IMR-90 (cell line): ENCODE results near the gene PLXNB3. TPM values are rescaled to one million over a fixed set of nuclear protein-coding genes. Genes with fewer than 3 reads are reported as not detected.

Experiments
- ATAC-seq: fragments of 200-7000 bp; cut with Tn5 transposase; 2 replicates; pipeline ENCODE4 v1.9.1; 2020; ENCODE audit warnings: low read depth, mild to moderate bottlenecking, moderate library complexity
- BruUV-seq: library from RNA; stranded (reverse); fragments of 400-500 nt; replicated peaks from 2 replicates; lab custom pipeline; 2021; lab: Mats Ljungman, UMichigan
- CTCF ChIA-PET: fragments of 300-600 bp; formaldehyde crosslinking; extraction: SDS; loops from one replicate; lab custom pipeline; 2021; ENCODE audit warnings: antibody characterized with exemption; lab: Yijun Ruan, JAX
- POLR2A ChIA-PET: fragments of 300-600 bp; sonication (Branson Sonifier 250); formaldehyde crosslinking; loops from one replicate; lab custom pipeline; 2022; ENCODE audit warnings: antibody characterized with exemption; ENCODE audit not compliant: unreplicated experiment; lab: Charles Lee
- DNase-seq: peaks from one replicate; pipeline ENCODE4 v3.0.0; 2013
- H2AFZ ChIP-seq: replicated peaks from 2 replicates; pipeline ENCODE3; 2013; ENCODE audit warnings: low read length, mild to moderate bottlenecking; ENCODE audit not compliant: poor library complexity
- H2AK5ac ChIP-seq: 2 replicates; pipeline ENCODE4 v1.6.1; 2013; ENCODE audit warnings: low read depth, low read length, inconsistent platforms
- H2AK9ac ChIP-seq: replicated peaks from 2 replicates; pipeline ENCODE3; 2013; ENCODE audit warnings: mild to moderate bottlenecking, low read depth, low read length, moderate library complexity; ENCODE audit not compliant: poor library complexity
- H2BK120ac ChIP-seq: 2 replicates; pipeline ENCODE4 v1.6.1; 2013; ENCODE audit warnings: low read depth, low read length, inconsistent platforms
- H2BK15ac ChIP-seq: 3 replicates; pipeline ENCODE4 v1.6.1; 2013; ENCODE audit warnings: low read depth, low read length, inconsistent platforms
- H2BK20ac ChIP-seq: 2 replicates; pipeline ENCODE4 v1.6.1; 2013; ENCODE audit warnings: low read depth, mild to moderate bottlenecking, inconsistent platforms, low read length, moderate library complexity
- H2BK5ac ChIP-seq: 2 replicates; pipeline ENCODE4 v1.6.1; 2013; ENCODE audit warnings: mild to moderate bottlenecking, low read depth, low read length, inconsistent platforms; ENCODE audit not compliant: poor library complexity, severe bottlenecking
- H3K14ac ChIP-seq: replicated peaks from 2 replicates; pipeline ENCODE4 v1.6.1; 2013; ENCODE audit warnings: low read depth, low read length, inconsistent platforms
- H3K18ac ChIP-seq: 2 replicates; pipeline ENCODE4 v1.6.1; 2013; ENCODE audit warnings: low read depth, low read length, control low read depth
- H3K23ac ChIP-seq: 2 replicates; pipeline ENCODE4 v1.6.1; 2013; ENCODE audit warnings: low read depth, low read length, inconsistent platforms
- H3K27ac ChIP-seq: 2 replicates; pipeline ENCODE4 v1.5.1; 2013; ENCODE audit warnings: mild to moderate bottlenecking, control low read depth, low read length; ENCODE audit not compliant: insufficient read depth
- H3K27me3 ChIP-seq: 2 replicates; pipeline ENCODE4 v1.6.1; 2013; ENCODE audit warnings: low read length; ENCODE audit not compliant: control insufficient read depth, insufficient read depth
- H3K36me3 ChIP-seq: 2 replicates; pipeline ENCODE4 v1.6.1; 2013; ENCODE audit warnings: low read length, mixed read lengths; ENCODE audit not compliant: control insufficient read depth, insufficient read depth
- H3K4ac ChIP-seq: 2 replicates; pipeline ENCODE4 v1.6.1; 2013; ENCODE audit warnings: low read depth, low read length, inconsistent platforms
- H3K4me1 ChIP-seq: 2 replicates; pipeline ENCODE4 v1.6.1; 2013; ENCODE audit warnings: low read length, mixed read lengths; ENCODE audit not compliant: control insufficient read depth, insufficient read depth
- H3K4me2 ChIP-seq: 2 replicates; pipeline ENCODE4 v1.6.1; 2013; ENCODE audit warnings: low read depth, mild to moderate bottlenecking, control low read depth, low read length, moderate library complexity
- H3K4me3 ChIP-seq: 2 replicates; pipeline ENCODE4 v1.5.1; 2013; ENCODE audit warnings: low read depth, mild to moderate bottlenecking, control low read depth, low read length, moderate library complexity; ENCODE audit not compliant: insufficient read depth
- H3K56ac ChIP-seq: 2 replicates; pipeline ENCODE4 v1.6.1; 2013; ENCODE audit warnings: low read length, inconsistent platforms; ENCODE audit not compliant: insufficient read depth; ENCODE audit errors: extremely low read depth
- H3K79me1 ChIP-seq, 2 experiments: 2 replicates each; pipeline ENCODE4 v1.6.1; 2013; ENCODE audit warnings: low read length in 2 of 2, inconsistent platforms in 1 of 2, low read depth in 1 of 2
- H3K9ac ChIP-seq: 2 replicates; pipeline ENCODE4 v1.6.1; 2013; ENCODE audit warnings: low read depth, low read length, control low read depth
- H3K9me1 ChIP-seq: 2 replicates; pipeline ENCODE4 v1.6.1; 2013; ENCODE audit warnings: low read length, inconsistent platforms; ENCODE audit not compliant: insufficient read depth
- H3K9me3 ChIP-seq: 2 replicates; pipeline ENCODE4 v1.6.1; 2013; ENCODE audit warnings: low read length; ENCODE audit not compliant: control insufficient read depth, insufficient read depth
- H4K20me1 ChIP-seq: 2 replicates; pipeline ENCODE4 v1.6.1; 2013; ENCODE audit warnings: low read length, inconsistent platforms; ENCODE audit not compliant: insufficient read depth
- H4K5ac ChIP-seq: 2 replicates; pipeline ENCODE4 v1.6.1; 2013; ENCODE audit warnings: mild to moderate bottlenecking, low read depth, low read length, control low read depth
- H4K8ac ChIP-seq, 2 experiments: 2 replicates each; pipeline ENCODE4 v1.6.1; 2013; ENCODE audit warnings: low read depth in 2 of 2, low read length in 2 of 2, control low read depth in 1 of 2, inconsistent platforms in 1 of 2
- H4K91ac ChIP-seq: 2 replicates; pipeline ENCODE4 v1.6.1; 2013; ENCODE audit warnings: low read depth, low read length, inconsistent platforms; ENCODE audit not compliant: insufficient read depth
- BHLHE40 ChIP-seq: fragments of 150-350 bp; IDR thresholded peaks from 2 replicates; pipeline ENCODE4 v1.6.1; 2016; ENCODE audit warnings: mild to moderate bottlenecking, low read depth, low read length
- CEBPB ChIP-seq: IDR thresholded peaks from 2 replicates; pipeline ENCODE4 v1.6.1; 2012; ENCODE audit warnings: low read depth, low read length, improper control_type of control experiment
- CHD1 ChIP-seq: IDR thresholded peaks from 2 replicates; pipeline ENCODE4 v1.6.1; 2012; ENCODE audit warnings: low read depth, low read length, improper control_type of control experiment
- CTCF ChIP-seq: conservative IDR thresholded peaks from 2 replicates; pipeline ENCODE4 v1.5.1; 2012; ENCODE audit warnings: mild to moderate bottlenecking, low read depth, low read length, improper control_type of control experiment
- ELK1 ChIP-seq: fragments of 150-350 bp; IDR thresholded peaks from 2 replicates; pipeline ENCODE4 v1.6.1; 2016; ENCODE audit warnings: low read depth, mild to moderate bottlenecking, low read length, moderate library complexity, borderline replicate concordance
- FOS ChIP-seq: fragments of 150-350 bp; IDR thresholded peaks from 2 replicates; pipeline ENCODE4 v1.6.1; 2016; ENCODE audit warnings: low read depth, low read length
- MAFK ChIP-seq: IDR thresholded peaks from 2 replicates; pipeline ENCODE4 v1.6.1; 2012; ENCODE audit warnings: low read depth, low read length, improper control_type of control experiment
- MAZ ChIP-seq: IDR thresholded peaks from 2 replicates; pipeline ENCODE4 v1.6.1; 2012; ENCODE audit warnings: low read depth, mild to moderate bottlenecking, low read length, improper control_type of control experiment, moderate library complexity, borderline replicate concordance
- MXI1 ChIP-seq: IDR thresholded peaks from 2 replicates; pipeline ENCODE4 v1.6.1; 2012; ENCODE audit warnings: low read depth, mild to moderate bottlenecking, low read length, moderate library complexity, borderline replicate concordance
- NFE2L2 ChIP-seq: fragments of 150-350 bp; IDR thresholded peaks from 2 replicates; pipeline ENCODE4 v1.6.1; 2016; ENCODE audit warnings: low read depth, mild to moderate bottlenecking, low read length
- POLR2A ChIP-seq: IDR thresholded peaks from 2 replicates; pipeline ENCODE4 v1.6.1; 2012; ENCODE audit warnings: mild to moderate bottlenecking, low read depth, low read length
- RAD21 ChIP-seq: IDR thresholded peaks from 2 replicates; pipeline ENCODE4 v1.6.1; 2012; ENCODE audit warnings: low read length, improper control_type of control experiment
- RCOR1 ChIP-seq: IDR thresholded peaks from 2 replicates; pipeline ENCODE4 v1.6.1; 2012; ENCODE audit warnings: mild to moderate bottlenecking, low read length, improper control_type of control experiment; ENCODE audit not compliant: insufficient replicate concordance
- RFX5 ChIP-seq: IDR thresholded peaks from 2 replicates; pipeline ENCODE4 v1.8.0; 2012; ENCODE audit warnings: low read depth, mild to moderate bottlenecking, low read length, moderate library complexity
- SMC3 ChIP-seq: fragments of 150-350 bp; IDR thresholded peaks from 2 replicates; pipeline ENCODE4 v1.6.1; 2016; ENCODE audit warnings: low read depth, mild to moderate bottlenecking, antibody characterized with exemption, low read length, moderate library complexity
- USF2 ChIP-seq: fragments of 150-350 bp; IDR thresholded peaks from 2 replicates; pipeline ENCODE4 v1.6.1; 2017; ENCODE audit warnings: mild to moderate bottlenecking, antibody characterized with exemption, low read length, low read depth
- WGBS, 2 experiments: methylation state at CpG; one replicate each; pipeline versions ENCODE4 v1.1.5 to v1.1.7; 2013; ENCODE audit warnings: missing lambda C conversion rate in 2 of 2; ENCODE audit not compliant: insufficient read length in 1 of 2; ENCODE audit errors: extremely low coverage in 2 of 2; 5-methylcytosine and 5-hydroxymethylcytosine counted together
- dilution Hi-C: fragments of 300-500 bp; cut with HindIII; formaldehyde crosslinking; loops from one replicate; pipeline ENCODE4 v1.14.3; 2018; ENCODE audit warnings: low sequenced_read_pairs; ENCODE audit not compliant: unreplicated experiment
- in situ Hi-C: fragments of 300-500 bp; cut with MboI; formaldehyde crosslinking; loops from 3 replicates; pipeline ENCODE4 v1.14.3; 2019; ENCODE audit warnings: low sequenced_read_pairs, inconsistent platforms, mixed read lengths
- intact Hi-C: fragments of 100-400 bp; cut with micrococcal nuclease; formaldehyde crosslinking; loops from 2 replicates; pipeline ENCODE4 v1.10.0; 2022
- polyA plus RNA-seq, 3 experiments: library from polyadenylated mRNA; depleted of rRNA; stranded (reverse); fragments of >200 nt; gene quantifications; 2 replicates each; pipeline ENCODE4 v1.2.3, GENCODE V29; 2012; ENCODE audit warnings: low replicate concordance in 1 of 3
- total RNA-seq: library from RNA; depleted of rRNA; stranded (reverse); fragments of >200 nt; gene quantifications from 2 replicates; pipeline ENCODE4 v1.2.3, GENCODE V29; 2012

Gene PLXNB3
- total and polyA plus RNA-seq, 2 of the 4 experiments (the other 2 are of a cell fraction) = 0.36 to 22.3 TPM

GRCh38 chrX:153786669-153787068, 22.6 kb downstream of the PLXNB3 start:
- no peak overlapping the region for H2BK20ac ChIP-seq
- no peak overlapping the region for H3K14ac ChIP-seq
- no peaks in the 10 kb centered on the region; the same call in 1 of the 2 replicates for H3K9me3 ChIP-seq
- no peak overlapping the region for H2BK120ac ChIP-seq
- peaks cover 0 to 9% of the 10 kb centered on the region in 2 experiments; a peak in 3 of 4 replicates for H3K79me1 ChIP-seq
- ATAC-seq = no peak
- no peak overlapping the region for H2AFZ ChIP-seq
- no peak overlapping the region for H3K4me2 ChIP-seq
- no peak overlapping the region for H3K18ac ChIP-seq
- H4K91ac ChIP-seq = no peak overlapping the region
- 82% methylated on average over 14 of the region's 15 CpGs; no CpG with 5 or more reads in 1 of the 2 experiments for WGBS, 2 experiments
- H3K27me3 ChIP-seq = no peaks in the 10 kb centered on the region
- H3K4me1 ChIP-seq = no peaks in the 10 kb centered on the region
- H4K20me1 ChIP-seq = 0 out of 2 replicates have a peak, but pooled peaks cover 6% of the 10 kb centered on the region
- no peak for DNase-seq
- H2BK5ac ChIP-seq = no peak overlapping the region
- in situ Hi-C loops = no loop called here
- H3K56ac ChIP-seq = no peak overlapping the region
- BruUV-seq = no TSS peak
- no peak overlapping the region for H2AK9ac ChIP-seq
- H3K4ac ChIP-seq = no peak overlapping the region
- dilution Hi-C loops = no loop called here
- no peak overlapping the region for H3K27ac ChIP-seq
- H3K36me3 ChIP-seq = peaks cover 18% of the 10 kb centered on the region; the same call in 1 of the 2 replicates
- no peak overlapping the region for H4K8ac ChIP-seq
- ChIA-PET POLR2A (no interaction called here), CTCF (no interaction called here)
- no peaks in the 10 kb centered on the region for H3K9me1 ChIP-seq
- H3K23ac ChIP-seq = no peak overlapping the region
- no peak overlapping the region for H2BK15ac ChIP-seq
- intact Hi-C loops = no loop called here
- no peak overlapping the region for H3K9ac ChIP-seq
- no peak overlapping the region for H2AK5ac ChIP-seq
- no peak for TF ChIP-seq ELK1
- no peak for TF ChIP-seq RCOR1
- TF ChIP-seq MAZ = no peak
- TF ChIP-seq SMC3 = no peak
- TF ChIP-seq NFE2L2 = no peak
- TF ChIP-seq RFX5 = no peak
- TF ChIP-seq MAFK = no peak
- no peak for TF ChIP-seq CEBPB
- TF ChIP-seq CHD1 = no peak
- TF ChIP-seq BHLHE40 = no peak
- TF ChIP-seq FOS = no peak
- no peak for TF ChIP-seq RAD21
- no peak for TF ChIP-seq MXI1
- no peak for TF ChIP-seq USF2
- TF ChIP-seq POLR2A = no peak
- TF ChIP-seq CTCF = no peak
- H4K5ac ChIP-seq = no peak overlapping the region
- H3K4me3 ChIP-seq = no peak overlapping the region
